Measurements from ENCODE around the gene FAXC.

GRCh38 chr6:99324996-99325395, 24.5 kb downstream of the FAXC start:
- TF ChIP-seq CTCF (IDR thresholded peaks at IDR 0.05): no peak
- TF ChIP-seq POLR2A (IDR thresholded peaks at IDR 0.05): no peak

All from lower leg skin (tissue), 3 donors.